Measurements from ENCODE around the gene EIF4E1B.

DNA sequence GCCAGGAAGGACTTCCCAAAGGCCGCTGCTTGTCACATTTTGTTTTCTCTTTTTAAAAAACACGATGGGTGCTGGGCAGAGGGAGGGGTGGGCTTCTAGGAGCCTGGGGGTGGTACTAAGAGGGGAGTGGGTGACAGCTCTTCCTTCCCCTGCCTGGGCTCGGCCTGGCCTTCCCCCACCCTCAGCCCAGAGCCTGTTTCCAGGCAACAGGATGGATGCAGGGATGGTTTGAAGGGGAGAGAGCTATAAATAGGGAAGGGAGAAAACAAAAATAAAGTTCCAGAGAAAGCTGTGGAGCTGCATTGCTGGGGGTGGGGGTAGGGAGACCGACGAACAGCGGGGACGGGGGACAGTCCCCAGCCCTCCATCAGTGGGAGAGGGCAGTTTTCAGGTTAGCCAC is 14.0 kb upstream of the EIF4E1B start:
- TF ChIP-seq POLR2A (IDR thresholded peaks at IDR 0.05): no peak
- TF ChIP-seq, protein P1, sequence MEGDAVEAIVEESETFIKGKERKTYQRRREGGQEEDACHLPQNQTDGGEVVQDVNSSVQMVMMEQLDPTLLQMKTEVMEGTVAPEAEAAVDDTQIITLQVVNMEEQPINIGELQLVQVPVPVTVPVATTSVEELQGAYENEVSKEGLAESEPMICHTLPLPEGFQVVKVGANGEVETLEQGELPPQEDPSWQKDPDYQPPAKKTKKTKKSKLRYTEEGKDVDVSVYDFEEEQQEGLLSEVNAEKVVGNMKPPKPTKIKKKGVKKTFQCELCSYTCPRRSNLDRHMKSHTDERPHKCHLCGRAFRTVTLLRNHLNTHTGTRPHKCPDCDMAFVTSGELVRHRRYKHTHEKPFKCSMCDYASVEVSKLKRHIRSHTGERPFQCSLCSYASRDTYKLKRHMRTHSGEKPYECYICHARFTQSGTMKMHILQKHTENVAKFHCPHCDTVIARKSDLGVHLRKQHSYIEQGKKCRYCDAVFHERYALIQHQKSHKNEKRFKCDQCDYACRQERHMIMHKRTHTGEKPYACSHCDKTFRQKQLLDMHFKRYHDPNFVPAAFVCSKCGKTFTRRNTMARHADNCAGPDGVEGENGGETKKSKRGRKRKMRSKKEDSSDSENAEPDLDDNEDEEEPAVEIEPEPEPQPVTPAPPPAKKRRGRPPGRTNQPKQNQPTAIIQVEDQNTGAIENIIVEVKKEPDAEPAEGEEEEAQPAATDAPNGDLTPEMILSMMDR (IDR thresholded peaks at IDR 0.05): no peak

Data from lower leg skin (tissue), 3 donors.